ENCODE measurements around the gene PPM1B. TPM values are rescaled to one million over a fixed set of nuclear protein-coding genes. Genes with fewer than 3 reads are reported as not detected.

PPM1B gene
- total and polyA plus RNA-seq, 8 donors = 11.7 to 122 (median 28.9) TPM

- no peaks in the 10 kb centered on the region for H3K9me3 ChIP-seq
- peaks cover 0 to 6% (median 3%) of the 10 kb centered on the region in 4 donors for H3K36me3 ChIP-seq
- intact Hi-C loops (cut with DNase I; ENCODE audit: low total_unique reads) = no loop called here
- TF ChIP-seq POLR2AphosphoS5 (IDR thresholded peaks at IDR 0.05) (no peak), POLR2A (IDR thresholded peaks at IDR 0.05) (no peak), EP300 (IDR thresholded peaks at IDR 0.05) (no peak)
- TF ChIP-seq, protein P1, sequence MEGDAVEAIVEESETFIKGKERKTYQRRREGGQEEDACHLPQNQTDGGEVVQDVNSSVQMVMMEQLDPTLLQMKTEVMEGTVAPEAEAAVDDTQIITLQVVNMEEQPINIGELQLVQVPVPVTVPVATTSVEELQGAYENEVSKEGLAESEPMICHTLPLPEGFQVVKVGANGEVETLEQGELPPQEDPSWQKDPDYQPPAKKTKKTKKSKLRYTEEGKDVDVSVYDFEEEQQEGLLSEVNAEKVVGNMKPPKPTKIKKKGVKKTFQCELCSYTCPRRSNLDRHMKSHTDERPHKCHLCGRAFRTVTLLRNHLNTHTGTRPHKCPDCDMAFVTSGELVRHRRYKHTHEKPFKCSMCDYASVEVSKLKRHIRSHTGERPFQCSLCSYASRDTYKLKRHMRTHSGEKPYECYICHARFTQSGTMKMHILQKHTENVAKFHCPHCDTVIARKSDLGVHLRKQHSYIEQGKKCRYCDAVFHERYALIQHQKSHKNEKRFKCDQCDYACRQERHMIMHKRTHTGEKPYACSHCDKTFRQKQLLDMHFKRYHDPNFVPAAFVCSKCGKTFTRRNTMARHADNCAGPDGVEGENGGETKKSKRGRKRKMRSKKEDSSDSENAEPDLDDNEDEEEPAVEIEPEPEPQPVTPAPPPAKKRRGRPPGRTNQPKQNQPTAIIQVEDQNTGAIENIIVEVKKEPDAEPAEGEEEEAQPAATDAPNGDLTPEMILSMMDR (IDR thresholded peaks at IDR 0.05) = no peak
- no peak overlapping the region for H3K27ac ChIP-seq
- DNase-seq = peak in 1 of 2 donors; percentile 32
- H3K27me3 ChIP-seq = no peaks in the 10 kb centered on the region
- 56 to 75% (median 67%) methylated on average over 2 of the region's 2 CpGs for WGBS, 5 donors
- peaks cover 0 to 13% (median 3%) of the 10 kb centered on the region in 4 donors for H3K4me1 ChIP-seq
- H3K4me3 ChIP-seq = no peak overlapping the region
These were observed 68.5 kb downstream of the PPM1B start for GRCh38 chr2:44237221-44237620.

DNA sequence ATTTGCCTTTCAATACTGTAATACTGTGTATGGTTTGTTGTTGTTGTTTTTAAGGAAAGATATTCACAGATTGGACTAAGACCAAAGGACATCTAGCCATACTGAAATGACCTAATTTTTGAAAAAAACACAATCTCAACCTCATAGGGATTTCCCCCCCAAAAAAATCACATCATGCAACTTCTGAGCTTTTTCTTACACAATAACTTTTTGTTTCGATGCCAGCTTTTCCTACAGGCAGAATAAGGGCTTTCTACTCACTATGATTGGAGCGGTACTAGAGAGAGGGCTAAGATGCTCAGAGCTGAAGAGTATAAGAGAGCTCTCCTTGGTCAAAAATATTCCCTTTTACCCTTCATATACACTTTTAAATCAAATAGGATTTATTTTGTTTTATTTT, 74.2 kb downstream of the PPM1B start:
- H3K27ac ChIP-seq = no peak overlapping the region
- TF ChIP-seq POLR2A (IDR thresholded peaks at IDR 0.05) = no peak
- TF ChIP-seq EP300 (IDR thresholded peaks at IDR 0.05) = no peak
- TF ChIP-seq, protein P1 (IDR thresholded peaks at IDR 0.05) = no peak
- no peak for TF ChIP-seq POLR2AphosphoS5 (IDR thresholded peaks at IDR 0.05)
- no peaks in the 10 kb centered on the region for H3K36me3 ChIP-seq
- peak in 1 of 2 donors; percentile 32 for DNase-seq
- no peak overlapping the region for H3K4me3 ChIP-seq
- 50 to 73% (median 56%) methylated on average over 2 of the region's 2 CpGs for WGBS, 5 donors
- intact Hi-C loops (cut with DNase I; ENCODE audit: low total_unique reads) = loop anchor here (5.0 kb wide), 1 partner anchor 49 kb away; no protein-coding TSS in a partner anchor
- peaks cover 4 to 30% (median 17%) of the 10 kb centered on the region in 4 donors for H3K4me1 ChIP-seq
- no peaks in the 10 kb centered on the region for H3K27me3 ChIP-seq
- H3K9me3 ChIP-seq = no peaks in the 10 kb centered on the region

GRCh38 chr2:44244135-44244871, 75.6 kb downstream of the PPM1B start:
- H3K36me3 ChIP-seq = no peaks in the 10 kb centered on the region
- 2 to 6% (median 4%) methylated on average over 12 of the region's 12 CpGs for WGBS, 5 donors
- H3K27ac ChIP-seq = peak overlapping the region; percentile 45 to 79 (median 72)
- H3K9me3 ChIP-seq = no peaks in the 10 kb centered on the region
- intact Hi-C loops (cut with DNase I; ENCODE audit: low total_unique reads) = loop anchor here (5.0 kb wide), 1 partner anchor 48 kb away; no protein-coding TSS in a partner anchor
- no peaks in the 10 kb centered on the region for H3K27me3 ChIP-seq
- H3K4me3 ChIP-seq = peak overlapping the region; percentile 26 to 41 (median 30)
- peaks cover 4 to 30% (median 17%) of the 10 kb centered on the region in 4 donors for H3K4me1 ChIP-seq
- DNase-seq = peak; percentile 76 to 93
- TF ChIP-seq POLR2AphosphoS5 (IDR thresholded peaks at IDR 0.05) (peak in 1 of 3 donors; percentile 8), EP300 (IDR thresholded peaks at IDR 0.05) (no peak)
- TF ChIP-seq, protein P1 (IDR thresholded peaks at IDR 0.05) = peak in 4 of 7 experiments; percentile 20 to 66 (median 52)

GRCh38 chr2:44245083-44245861, 76.6 kb downstream of the PPM1B start:
- WGBS, 5 donors = 18 to 32% (median 25%) methylated on average over 3 of the region's 3 CpGs
- Histone ChIP-seq H3K27me3 (no peaks in the 10 kb centered on the region), H3K4me1 (peaks cover 4 to 30% (median 17%) of the 10 kb centered on the region in 4 donors), H3K9me3 (no peaks in the 10 kb centered on the region), H3K27ac (peak overlapping the region; percentile 64 to 81 (median 77)), H3K4me3 (no peak overlapping the region), H3K36me3 (no peaks in the 10 kb centered on the region)
- peak in 1 of 2 donors; percentile 79 for DNase-seq
- TF ChIP-seq POLR2AphosphoS5 (IDR thresholded peaks at IDR 0.05) = peak; percentile 8 to 77 (median 59)
- TF ChIP-seq, protein P1 (IDR thresholded peaks at IDR 0.05) = no peak
- intact Hi-C loops (cut with DNase I; ENCODE audit: low total_unique reads) = no loop called here

Data from stomach (tissue), 9 donors.